ENCODE results near the gene ACSF3.

ACSF3 gene

DNA sequence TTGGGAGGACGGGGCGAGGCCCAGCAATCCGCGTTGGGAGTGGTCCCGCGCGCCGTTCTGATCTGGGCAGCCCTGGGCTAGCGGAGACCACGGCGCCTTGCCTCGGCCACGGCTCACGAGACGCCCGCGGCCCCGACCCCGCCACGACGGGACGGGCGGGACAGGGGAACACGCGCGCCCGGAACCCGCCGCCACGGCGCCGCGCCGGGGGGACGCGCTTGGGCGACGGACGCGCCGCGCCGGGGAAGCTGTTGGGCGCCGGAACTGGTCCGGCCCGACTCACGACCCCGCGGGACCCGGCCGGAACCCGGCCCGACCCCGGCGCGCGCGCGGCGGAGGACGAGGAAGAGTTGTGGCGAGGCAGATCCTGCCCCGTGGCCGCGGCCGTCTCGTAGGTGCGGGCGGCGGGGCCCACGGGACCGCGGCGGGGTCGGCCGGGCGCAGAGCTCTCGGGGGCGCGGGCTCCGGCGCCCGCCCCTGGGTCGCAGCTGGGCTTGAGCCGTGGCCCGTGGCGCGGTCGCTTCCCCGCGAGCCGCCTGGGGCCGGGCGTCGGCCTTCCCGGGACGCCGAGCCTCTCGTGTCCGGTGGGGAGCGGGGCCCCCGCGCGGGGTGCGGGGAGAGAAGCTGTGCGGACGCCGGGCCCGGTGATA, at the start of gene ACSF3:
ACSF3 (plus strand) TSS at position 251 of the 650 bp plus-strand sequence. CDS start 6,830 bp downstream, outside the sequence.
- H3K27ac ChIP-seq (ENCODE audit: low read depth, low read length), result peak within 1 kb of the TSS; percentile 22
- H3K9me3 ChIP-seq (ENCODE audit: control insufficient read depth in 1 of 2, low read length in 2 of 2), result no peaks in the 10 kb centered on the region
- peaks cover 37 to 50% of the 10 kb centered on the region in 2 donors for H3K4me1 ChIP-seq (ENCODE audit: control insufficient read depth in 1 of 2, insufficient read depth in 2 of 2, low read length in 2 of 2)
- no peaks in the 10 kb centered on the region for H3K36me3 ChIP-seq (ENCODE audit: control insufficient read depth in 1 of 2, insufficient read depth in 2 of 2, low read length in 2 of 2)
- H3K9ac ChIP-seq (ENCODE audit: low read depth in 1 of 2, low read length in 2 of 2), result peak within 1 kb of the TSS; percentile 61 to 79
- peaks cover 8 to 14% of the 10 kb centered on the region in 2 donors for H3K27me3 ChIP-seq (ENCODE audit: control insufficient read depth in 1 of 2, insufficient read depth in 2 of 2, low read length in 2 of 2)
- peak within 1 kb of the TSS; percentile 77 to 83 for H3K4me3 ChIP-seq (ENCODE audit: low read depth in 1 of 2, low read length in 2 of 2)

DNA sequence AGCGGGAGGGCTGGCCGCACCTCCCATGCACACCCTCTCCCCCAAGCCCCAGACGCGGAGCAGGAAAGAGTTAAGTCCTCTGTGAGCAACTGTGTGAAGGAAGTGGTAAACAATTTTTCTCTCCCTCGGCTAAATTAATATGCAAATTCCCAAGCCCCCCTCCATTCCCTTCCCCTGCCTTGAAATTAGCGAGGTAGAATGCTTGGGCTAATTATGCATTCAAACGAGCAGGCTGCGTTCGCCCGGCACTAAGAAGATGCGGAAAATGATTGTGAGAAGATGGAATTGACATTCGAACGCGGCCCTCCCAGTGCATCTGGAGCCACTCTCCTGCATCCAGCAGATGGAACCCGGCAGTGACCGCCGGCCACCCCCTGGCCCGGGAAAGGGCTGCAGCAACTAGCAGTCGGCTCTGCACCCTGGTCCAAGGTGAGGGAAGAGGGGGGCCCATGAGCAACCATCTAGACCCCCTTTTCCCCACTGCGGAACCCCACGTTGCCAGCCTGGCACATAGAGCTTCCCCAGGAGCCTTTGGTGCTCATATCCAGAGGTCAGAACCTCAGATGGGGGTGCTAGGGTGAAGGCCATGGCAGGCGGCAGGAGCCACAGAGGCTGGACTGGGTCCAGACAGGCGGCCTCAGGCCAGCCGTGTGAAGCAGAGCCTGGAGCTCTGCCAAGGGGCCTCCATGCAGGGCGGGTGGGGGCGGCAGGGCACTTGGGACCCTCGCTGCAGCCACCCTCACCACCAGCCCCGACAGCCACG, 49.1 kb upstream of the ACSF3 start:
- no peak overlapping the region for H3K9ac ChIP-seq (ENCODE audit: low read depth in 1 of 2, low read length in 2 of 2)
- H3K27me3 ChIP-seq (ENCODE audit: control insufficient read depth in 1 of 2, insufficient read depth in 2 of 2, low read length in 2 of 2), result peaks cover 4 to 5% of the 10 kb centered on the region in 2 donors
- no peaks in the 10 kb centered on the region for H3K9me3 ChIP-seq (ENCODE audit: control insufficient read depth in 1 of 2, low read length in 2 of 2)
- H3K36me3 ChIP-seq (ENCODE audit: control insufficient read depth in 1 of 2, insufficient read depth in 2 of 2, low read length in 2 of 2), result no peaks in the 10 kb centered on the region
- no peaks in the 10 kb centered on the region for H3K4me1 ChIP-seq (ENCODE audit: control insufficient read depth in 1 of 2, insufficient read depth in 2 of 2, low read length in 2 of 2)
- H3K4me3 ChIP-seq (ENCODE audit: low read depth in 1 of 2, low read length in 2 of 2), result no peak overlapping the region
- H3K27ac ChIP-seq (ENCODE audit: low read depth, low read length), result no peak overlapping the region

DNA sequence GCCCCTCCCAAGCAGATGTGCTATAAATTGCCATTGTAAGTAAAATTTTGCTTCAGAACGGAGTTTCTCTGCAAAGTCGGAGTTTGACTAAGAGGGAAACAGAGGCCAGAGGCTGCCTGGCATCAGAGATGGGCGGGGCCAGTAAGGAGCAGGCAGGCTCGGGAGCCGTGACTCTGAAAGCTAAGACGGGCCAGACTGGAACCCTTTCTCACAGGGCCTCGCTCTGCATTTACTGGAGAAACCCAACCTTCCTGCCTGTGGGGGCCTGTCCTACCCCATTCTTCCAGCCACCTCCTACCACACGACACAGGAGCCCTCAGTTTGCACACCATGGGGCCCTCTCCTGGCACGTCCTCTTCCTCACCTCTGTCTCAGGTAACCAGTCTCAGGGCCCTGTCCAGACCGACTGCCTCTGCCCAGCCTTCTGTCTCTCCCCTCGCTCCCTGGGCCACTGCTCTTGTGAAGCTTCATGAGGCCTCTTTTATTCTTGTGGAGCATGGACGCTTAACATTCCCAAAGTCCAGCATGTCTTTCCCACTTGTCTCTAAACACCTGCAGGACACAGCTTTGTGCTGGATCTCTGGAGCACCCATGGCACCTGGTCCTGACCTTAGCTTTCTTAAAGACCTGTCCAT, 48.4 kb upstream of the ACSF3 start:
- Histone ChIP-seq H3K27ac (ENCODE audit: low read depth, low read length) (no peak overlapping the region), H3K4me3 (ENCODE audit: low read depth in 1 of 2, low read length in 2 of 2) (no peak overlapping the region), H3K9me3 (ENCODE audit: control insufficient read depth in 1 of 2, low read length in 2 of 2) (no peaks in the 10 kb centered on the region), H3K27me3 (ENCODE audit: control insufficient read depth in 1 of 2, insufficient read depth in 2 of 2, low read length in 2 of 2) (peaks cover 4 to 5% of the 10 kb centered on the region in 2 donors), H3K4me1 (ENCODE audit: control insufficient read depth in 1 of 2, insufficient read depth in 2 of 2, low read length in 2 of 2) (no peaks in the 10 kb centered on the region), H3K36me3 (ENCODE audit: control insufficient read depth in 1 of 2, insufficient read depth in 2 of 2, low read length in 2 of 2) (no peaks in the 10 kb centered on the region), H3K9ac (ENCODE audit: low read depth in 1 of 2, low read length in 2 of 2) (no peak overlapping the region)

DNA sequence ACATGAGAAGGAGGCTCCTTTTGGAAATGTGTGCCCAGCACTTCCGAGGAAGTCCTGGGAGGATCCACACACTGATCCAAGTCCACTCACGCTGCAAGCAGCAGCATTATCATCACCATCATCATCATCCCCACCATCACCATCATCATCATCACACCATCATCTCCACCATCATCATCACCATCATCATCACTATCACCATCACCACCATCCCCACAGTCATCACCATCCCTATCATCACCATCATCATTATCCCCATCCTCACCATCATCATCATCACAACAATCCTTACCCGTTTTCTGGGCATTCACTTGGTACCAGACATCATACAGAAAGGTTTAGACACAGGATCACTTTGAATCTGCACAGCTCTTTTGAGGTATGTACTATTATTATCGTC, 47.8 kb upstream of the ACSF3 start:
- H3K27me3 ChIP-seq (ENCODE audit: control insufficient read depth in 1 of 2, insufficient read depth in 2 of 2, low read length in 2 of 2), result peaks cover 4 to 5% of the 10 kb centered on the region in 2 donors
- H3K4me1 ChIP-seq (ENCODE audit: control insufficient read depth in 1 of 2, insufficient read depth in 2 of 2, low read length in 2 of 2), result no peaks in the 10 kb centered on the region
- no peak overlapping the region for H3K4me3 ChIP-seq (ENCODE audit: low read depth in 1 of 2, low read length in 2 of 2)

DNA sequence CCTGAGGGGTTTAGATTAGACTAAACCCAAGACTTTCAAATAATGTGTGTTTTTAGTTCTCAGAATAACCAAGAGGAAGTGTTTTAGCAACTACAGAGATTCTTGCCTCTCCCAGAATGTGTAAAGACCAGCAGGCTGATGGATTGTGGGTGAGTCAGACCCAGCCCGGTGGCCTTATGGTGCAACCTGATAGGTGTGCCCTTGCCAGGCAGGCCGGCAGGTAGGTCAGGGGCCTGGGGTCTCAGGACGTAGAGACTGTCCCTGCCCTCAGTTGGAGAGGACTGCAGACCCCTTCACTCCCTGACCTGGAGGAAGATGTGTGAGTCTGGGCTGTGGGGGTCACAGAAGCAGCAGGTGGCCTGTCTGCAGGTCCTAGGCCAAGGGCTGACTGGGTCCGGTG, 47.2 kb upstream of the ACSF3 start:
- Histone ChIP-seq H3K36me3 (ENCODE audit: control insufficient read depth in 1 of 2, insufficient read depth in 2 of 2, low read length in 2 of 2) (no peaks in the 10 kb centered on the region), H3K9me3 (ENCODE audit: control insufficient read depth in 1 of 2, low read length in 2 of 2) (no peaks in the 10 kb centered on the region), H3K27me3 (ENCODE audit: control insufficient read depth in 1 of 2, insufficient read depth in 2 of 2, low read length in 2 of 2) (peaks cover 4 to 5% of the 10 kb centered on the region in 2 donors), H3K9ac (ENCODE audit: low read depth in 1 of 2, low read length in 2 of 2) (no peak overlapping the region), H3K4me1 (ENCODE audit: control insufficient read depth in 1 of 2, insufficient read depth in 2 of 2, low read length in 2 of 2) (no peaks in the 10 kb centered on the region), H3K27ac (ENCODE audit: low read depth, low read length) (no peak overlapping the region), H3K4me3 (ENCODE audit: low read depth in 1 of 2, low read length in 2 of 2) (no peak overlapping the region)

More for the DNA sequence above, 47.8 kb upstream of the ACSF3 start:
- Histone ChIP-seq H3K36me3 (ENCODE audit: control insufficient read depth in 1 of 2, insufficient read depth in 2 of 2, low read length in 2 of 2) (no peaks in the 10 kb centered on the region), H3K27ac (ENCODE audit: low read depth, low read length) (no peak overlapping the region), H3K9ac (ENCODE audit: low read depth in 1 of 2, low read length in 2 of 2) (no peak overlapping the region), H3K9me3 (ENCODE audit: control insufficient read depth in 1 of 2, low read length in 2 of 2) (no peaks in the 10 kb centered on the region)

DNA sequence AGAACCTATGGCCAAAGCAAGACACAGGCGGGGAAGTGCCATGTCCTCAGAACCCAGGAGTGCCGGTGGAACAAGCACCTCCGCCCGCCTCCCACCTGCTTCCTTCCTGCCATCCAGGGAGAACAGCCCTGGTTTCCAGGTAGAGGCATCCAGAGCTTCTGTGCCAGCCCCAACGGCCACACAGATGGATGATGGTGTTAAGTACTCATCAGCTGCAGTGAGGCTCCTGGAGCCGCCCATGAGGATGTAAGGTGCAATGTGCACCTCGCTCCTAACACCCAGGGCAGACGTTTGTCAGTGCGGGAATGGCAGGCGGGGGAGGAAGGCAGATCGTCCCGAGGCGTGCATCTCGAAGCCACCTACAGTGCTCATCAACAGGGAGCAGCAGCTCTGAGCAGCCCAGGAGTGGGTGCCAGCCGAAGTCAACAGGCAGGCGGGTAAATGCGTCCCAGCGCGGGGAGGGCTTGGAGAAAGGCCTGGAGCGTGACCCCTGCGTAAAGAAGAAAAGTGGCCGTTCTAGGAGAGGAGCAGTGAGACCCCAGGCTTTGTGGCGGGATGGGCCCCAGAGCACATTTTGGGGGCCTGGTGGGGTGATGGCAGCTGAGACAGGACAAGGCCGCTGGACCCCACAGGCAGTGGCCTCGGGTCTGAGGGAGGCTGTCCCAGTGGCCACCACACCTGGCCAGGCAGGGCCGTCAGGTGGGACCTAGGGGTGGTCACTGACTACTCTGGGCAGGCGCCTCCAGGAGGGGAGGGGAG, 46.1 kb upstream of the ACSF3 start:
- Histone ChIP-seq H3K4me1 (ENCODE audit: control insufficient read depth in 1 of 2, insufficient read depth in 2 of 2, low read length in 2 of 2) (no peaks in the 10 kb centered on the region), H3K27ac (ENCODE audit: low read depth, low read length) (no peak overlapping the region), H3K9me3 (ENCODE audit: control insufficient read depth in 1 of 2, low read length in 2 of 2) (no peaks in the 10 kb centered on the region), H3K9ac (ENCODE audit: low read depth in 1 of 2, low read length in 2 of 2) (no peak overlapping the region), H3K27me3 (ENCODE audit: control insufficient read depth in 1 of 2, insufficient read depth in 2 of 2, low read length in 2 of 2) (peaks cover 4 to 5% of the 10 kb centered on the region in 2 donors), H3K4me3 (ENCODE audit: low read depth in 1 of 2, low read length in 2 of 2) (no peak overlapping the region), H3K36me3 (ENCODE audit: control insufficient read depth in 1 of 2, insufficient read depth in 2 of 2, low read length in 2 of 2) (no peaks in the 10 kb centered on the region)

DNA sequence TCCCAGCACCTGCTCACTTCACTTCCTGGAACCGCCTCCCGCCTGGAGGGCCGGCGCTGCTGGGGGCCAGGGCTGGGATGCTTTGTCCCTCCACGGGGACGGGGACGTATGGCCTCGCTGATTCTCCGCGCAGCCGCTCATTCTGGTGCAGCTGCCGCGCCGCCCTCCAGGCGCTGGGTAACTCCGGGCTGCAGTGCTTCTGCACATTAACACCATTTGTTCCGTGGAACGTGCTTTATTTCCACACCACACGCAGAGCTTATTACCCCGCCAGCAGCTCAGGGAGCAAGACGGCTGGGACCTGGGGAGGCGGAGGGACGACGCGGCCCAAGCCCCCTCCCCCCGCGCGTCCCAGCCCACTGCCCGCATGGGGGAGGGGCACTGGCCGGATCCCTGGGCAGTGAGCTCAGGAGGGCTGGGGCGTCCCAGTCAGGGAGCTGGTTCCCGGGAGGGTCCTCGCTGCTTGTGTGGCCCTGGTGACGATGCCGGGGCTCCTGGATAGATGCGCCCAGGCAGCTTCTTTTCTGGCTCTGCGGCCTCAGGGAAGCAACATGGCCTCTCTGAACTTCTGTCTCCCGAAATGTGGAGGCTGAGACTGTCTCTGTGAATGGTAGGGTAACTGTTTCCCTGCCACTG, 45.4 kb upstream of the ACSF3 start:
- H3K4me1 ChIP-seq (ENCODE audit: control insufficient read depth in 1 of 2, insufficient read depth in 2 of 2, low read length in 2 of 2), result no peaks in the 10 kb centered on the region
- H3K27me3 ChIP-seq (ENCODE audit: control insufficient read depth in 1 of 2, insufficient read depth in 2 of 2, low read length in 2 of 2), result peaks cover 4 to 5% of the 10 kb centered on the region in 2 donors

DNA sequence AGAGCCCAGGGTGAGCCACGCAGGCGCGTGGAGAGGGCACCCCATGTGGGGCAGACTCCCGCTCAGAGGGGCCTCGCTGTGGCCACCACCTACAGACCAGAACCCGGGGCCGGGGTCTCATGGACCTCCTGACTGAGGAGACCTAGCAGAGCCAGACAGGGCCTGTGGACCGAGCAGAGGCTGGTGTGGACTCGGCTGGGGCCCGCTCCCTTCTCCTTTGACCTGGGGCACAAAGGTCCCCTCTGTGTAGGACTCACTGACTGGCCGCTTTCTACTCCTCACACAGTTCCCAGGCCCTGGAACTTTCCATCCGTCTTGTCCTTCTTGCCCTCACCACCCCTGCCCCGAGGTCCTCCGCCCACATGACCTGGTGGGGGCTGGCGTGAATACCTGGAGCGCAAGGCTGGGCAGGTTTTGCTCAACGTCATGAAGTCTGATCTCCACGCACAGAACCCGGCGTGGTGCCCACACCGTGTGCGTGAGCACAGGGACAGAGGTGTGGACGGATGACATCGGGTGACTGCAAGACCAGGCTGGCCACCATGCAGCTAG, 44.7 kb upstream of the ACSF3 start:
- Histone ChIP-seq H3K4me3 (ENCODE audit: low read depth in 1 of 2, low read length in 2 of 2) (no peak overlapping the region), H3K9ac (ENCODE audit: low read depth in 1 of 2, low read length in 2 of 2) (no peak overlapping the region), H3K27me3 (ENCODE audit: control insufficient read depth in 1 of 2, insufficient read depth in 2 of 2, low read length in 2 of 2) (peaks cover 4 to 8% of the 10 kb centered on the region in 2 donors), H3K27ac (ENCODE audit: low read depth, low read length) (no peak overlapping the region), H3K4me1 (ENCODE audit: control insufficient read depth in 1 of 2, insufficient read depth in 2 of 2, low read length in 2 of 2) (no peaks in the 10 kb centered on the region), H3K36me3 (ENCODE audit: control insufficient read depth in 1 of 2, insufficient read depth in 2 of 2, low read length in 2 of 2) (no peaks in the 10 kb centered on the region), H3K9me3 (ENCODE audit: control insufficient read depth in 1 of 2, low read length in 2 of 2) (no peaks in the 10 kb centered on the region)

More for the DNA sequence above, 45.4 kb upstream of the ACSF3 start:
- Histone ChIP-seq H3K36me3 (ENCODE audit: control insufficient read depth in 1 of 2, insufficient read depth in 2 of 2, low read length in 2 of 2) (no peaks in the 10 kb centered on the region), H3K4me3 (ENCODE audit: low read depth in 1 of 2, low read length in 2 of 2) (no peak overlapping the region), H3K9ac (ENCODE audit: low read depth in 1 of 2, low read length in 2 of 2) (no peak overlapping the region), H3K9me3 (ENCODE audit: control insufficient read depth in 1 of 2, low read length in 2 of 2) (no peaks in the 10 kb centered on the region), H3K27ac (ENCODE audit: low read depth, low read length) (no peak overlapping the region)

DNA sequence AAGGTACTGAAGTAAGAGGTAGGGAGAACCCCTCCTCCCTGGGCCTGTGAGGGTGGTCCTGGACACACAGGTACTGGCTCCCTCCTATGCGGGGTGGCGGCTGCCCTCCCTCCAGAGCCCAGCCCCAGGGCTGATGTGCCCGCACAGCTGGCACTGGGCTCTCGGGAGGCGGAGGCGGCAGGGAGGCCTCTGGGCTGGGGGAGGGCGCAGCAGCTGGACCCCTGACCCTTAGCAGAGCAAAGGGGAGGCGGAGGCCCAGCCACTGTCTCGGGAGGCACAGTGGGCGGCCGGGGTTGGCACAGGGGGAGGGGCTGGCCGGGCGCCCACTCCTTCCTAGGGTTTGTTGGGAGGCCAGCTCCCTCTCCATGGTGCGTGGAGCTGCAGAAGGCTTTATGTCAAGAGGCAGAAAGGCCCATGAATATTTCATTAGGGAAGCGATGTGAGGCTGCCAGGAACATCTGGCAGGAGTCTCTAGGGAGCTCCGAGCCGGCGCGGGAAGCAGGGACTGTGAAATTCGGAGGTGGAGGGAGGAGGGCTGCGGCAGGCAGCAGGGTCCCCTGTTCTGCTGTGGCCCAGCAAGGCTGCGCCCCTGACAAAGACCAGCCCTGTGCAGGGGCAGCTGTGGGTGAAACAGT, 44.1 kb upstream of the ACSF3 start:
- H3K27me3 ChIP-seq (ENCODE audit: control insufficient read depth in 1 of 2, insufficient read depth in 2 of 2, low read length in 2 of 2), result peaks cover 0 to 10% of the 10 kb centered on the region in 2 donors
- H3K9ac ChIP-seq (ENCODE audit: low read depth in 1 of 2, low read length in 2 of 2), result no peak overlapping the region
- no peaks in the 10 kb centered on the region for H3K4me1 ChIP-seq (ENCODE audit: control insufficient read depth in 1 of 2, insufficient read depth in 2 of 2, low read length in 2 of 2)
- no peak overlapping the region for H3K27ac ChIP-seq (ENCODE audit: low read depth, low read length)
- H3K4me3 ChIP-seq (ENCODE audit: low read depth in 1 of 2, low read length in 2 of 2), result no peak overlapping the region
- no peaks in the 10 kb centered on the region for H3K36me3 ChIP-seq (ENCODE audit: control insufficient read depth in 1 of 2, insufficient read depth in 2 of 2, low read length in 2 of 2)
- no peaks in the 10 kb centered on the region for H3K9me3 ChIP-seq (ENCODE audit: control insufficient read depth in 1 of 2, low read length in 2 of 2)

All from duodenal mucosa (tissue), 2 donors.